Choroid plexus epithelial cell (primary cell): ENCODE measurements around the gene RBP3.

Source experiments
- DNase-seq: peaks from one replicate; pipeline ENCODE4 v3.0.0-alpha.2; 2010; ENCODE audit warnings: low read depth
- H3K4me3 ChIP-seq: 2 replicates; pipeline ENCODE4 v1.5.1; 2011; ENCODE audit warnings: low read depth, mild to moderate bottlenecking, control low read depth, low read length, moderate library complexity
- TF ChIP-seq, protein P1 (sequence below): conservative IDR thresholded peaks from 2 replicates; pipeline ENCODE4 v1.5.1; 2011; ENCODE audit warnings: low read depth, mild to moderate bottlenecking, control low read depth, inconsistent platforms, low read length, moderate library complexity

RBP3 gene

DNA sequence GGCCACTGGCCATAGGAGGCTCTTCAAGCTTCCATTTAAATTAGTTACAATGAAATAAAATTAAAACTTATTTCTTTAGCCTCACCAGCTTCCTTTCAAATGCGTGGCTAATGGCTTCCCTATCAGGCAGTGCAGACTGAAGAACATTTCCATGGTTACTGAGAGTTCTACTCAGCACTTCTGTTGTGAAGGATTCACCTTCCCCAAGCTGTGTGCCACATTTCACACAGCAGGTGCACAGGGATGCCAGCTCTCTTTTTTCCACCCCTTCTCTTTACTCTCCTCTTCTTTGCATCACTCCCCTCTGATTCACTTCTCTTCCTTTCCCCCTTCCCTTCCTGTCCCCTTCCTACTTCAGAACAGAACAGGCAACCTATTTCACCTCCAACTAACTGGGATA is 25.1 kb upstream of the RBP3 start:
- TF ChIP-seq, protein P1, sequence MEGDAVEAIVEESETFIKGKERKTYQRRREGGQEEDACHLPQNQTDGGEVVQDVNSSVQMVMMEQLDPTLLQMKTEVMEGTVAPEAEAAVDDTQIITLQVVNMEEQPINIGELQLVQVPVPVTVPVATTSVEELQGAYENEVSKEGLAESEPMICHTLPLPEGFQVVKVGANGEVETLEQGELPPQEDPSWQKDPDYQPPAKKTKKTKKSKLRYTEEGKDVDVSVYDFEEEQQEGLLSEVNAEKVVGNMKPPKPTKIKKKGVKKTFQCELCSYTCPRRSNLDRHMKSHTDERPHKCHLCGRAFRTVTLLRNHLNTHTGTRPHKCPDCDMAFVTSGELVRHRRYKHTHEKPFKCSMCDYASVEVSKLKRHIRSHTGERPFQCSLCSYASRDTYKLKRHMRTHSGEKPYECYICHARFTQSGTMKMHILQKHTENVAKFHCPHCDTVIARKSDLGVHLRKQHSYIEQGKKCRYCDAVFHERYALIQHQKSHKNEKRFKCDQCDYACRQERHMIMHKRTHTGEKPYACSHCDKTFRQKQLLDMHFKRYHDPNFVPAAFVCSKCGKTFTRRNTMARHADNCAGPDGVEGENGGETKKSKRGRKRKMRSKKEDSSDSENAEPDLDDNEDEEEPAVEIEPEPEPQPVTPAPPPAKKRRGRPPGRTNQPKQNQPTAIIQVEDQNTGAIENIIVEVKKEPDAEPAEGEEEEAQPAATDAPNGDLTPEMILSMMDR = no peak
- no peak overlapping the region for H3K4me3 ChIP-seq
- no peak for DNase-seq

DNA sequence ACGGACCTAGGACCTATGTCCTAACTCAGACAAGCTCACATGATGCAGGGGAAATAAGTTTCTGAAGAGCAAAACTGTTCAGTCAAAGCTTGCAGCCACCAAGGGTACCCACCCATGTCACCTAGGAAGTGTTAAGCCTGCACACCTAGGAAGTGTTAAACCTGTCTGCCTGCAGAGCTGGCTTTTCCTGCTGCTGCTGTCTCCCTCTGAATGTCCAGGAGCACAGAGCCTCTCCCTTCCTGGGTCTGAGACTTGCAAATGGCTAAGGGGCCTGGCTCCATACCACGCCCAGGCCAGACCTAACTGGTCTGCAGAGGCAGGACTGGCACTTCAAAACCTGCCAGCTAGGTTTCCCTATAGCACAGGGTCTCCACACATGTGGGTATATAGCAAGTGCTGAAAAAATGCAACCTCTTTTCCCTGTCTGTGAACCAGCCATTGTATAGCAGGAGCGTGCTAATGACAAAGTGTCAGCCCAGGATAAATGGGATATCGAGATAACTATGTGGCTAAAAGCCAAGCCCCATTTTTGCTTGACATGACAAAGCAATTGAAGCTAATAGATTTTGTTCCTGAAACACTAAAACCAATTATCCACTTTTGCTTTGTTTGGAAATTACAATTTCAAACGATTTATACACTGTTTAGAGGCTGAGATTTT is 24.4 kb upstream of the RBP3 start:
- TF ChIP-seq, protein P1 = no peak
- no peak overlapping the region for H3K4me3 ChIP-seq
- DNase-seq = no peak

DNA sequence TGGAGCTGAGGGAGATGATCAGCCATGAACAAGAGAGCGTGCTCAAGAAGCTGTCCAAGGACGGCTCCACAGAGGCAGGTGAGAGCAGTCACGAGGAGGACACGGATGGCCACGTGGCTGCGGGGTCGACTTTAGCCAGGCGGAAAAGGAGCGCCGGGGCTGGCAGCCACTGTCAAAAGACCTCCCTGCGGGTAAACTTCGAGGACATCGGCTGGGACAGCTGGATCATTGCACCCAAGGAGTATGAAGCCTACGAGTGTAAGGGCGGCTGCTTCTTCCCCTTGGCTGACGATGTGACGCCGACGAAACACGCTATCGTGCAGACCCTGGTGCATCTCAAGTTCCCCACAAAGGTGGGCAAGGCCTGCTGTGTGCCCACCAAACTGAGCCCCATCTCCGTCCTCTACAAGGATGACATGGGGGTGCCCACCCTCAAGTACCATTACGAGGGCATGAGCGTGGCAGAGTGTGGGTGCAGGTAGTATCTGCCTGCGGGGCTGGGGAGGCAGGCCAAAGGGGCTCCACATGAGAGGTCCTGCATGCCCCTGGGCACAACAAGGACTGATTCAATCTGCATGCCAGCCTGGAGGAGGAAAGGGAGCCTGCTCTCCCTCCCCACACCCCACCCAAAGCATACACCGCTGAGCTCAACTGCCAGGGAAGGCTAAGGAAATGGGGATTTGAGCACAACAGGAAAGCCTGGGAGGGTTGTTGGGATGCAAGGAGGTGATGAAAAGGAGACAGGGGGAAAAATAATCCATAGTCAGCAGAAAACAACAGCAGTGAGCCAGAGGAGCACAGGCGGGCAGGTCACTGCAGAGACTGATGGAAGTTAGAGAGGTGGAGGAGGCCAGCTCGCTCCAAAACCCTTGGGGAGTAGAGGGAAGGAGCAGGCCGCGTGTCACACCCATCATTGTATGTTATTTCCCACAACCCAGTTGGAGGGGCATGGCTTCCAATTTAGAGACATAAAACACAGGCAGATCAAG is 22.6 kb upstream of the RBP3 start:
- H3K4me3 ChIP-seq = no peak overlapping the region
- DNase-seq = no peak
- TF ChIP-seq, protein P1 = no peak

DNA sequence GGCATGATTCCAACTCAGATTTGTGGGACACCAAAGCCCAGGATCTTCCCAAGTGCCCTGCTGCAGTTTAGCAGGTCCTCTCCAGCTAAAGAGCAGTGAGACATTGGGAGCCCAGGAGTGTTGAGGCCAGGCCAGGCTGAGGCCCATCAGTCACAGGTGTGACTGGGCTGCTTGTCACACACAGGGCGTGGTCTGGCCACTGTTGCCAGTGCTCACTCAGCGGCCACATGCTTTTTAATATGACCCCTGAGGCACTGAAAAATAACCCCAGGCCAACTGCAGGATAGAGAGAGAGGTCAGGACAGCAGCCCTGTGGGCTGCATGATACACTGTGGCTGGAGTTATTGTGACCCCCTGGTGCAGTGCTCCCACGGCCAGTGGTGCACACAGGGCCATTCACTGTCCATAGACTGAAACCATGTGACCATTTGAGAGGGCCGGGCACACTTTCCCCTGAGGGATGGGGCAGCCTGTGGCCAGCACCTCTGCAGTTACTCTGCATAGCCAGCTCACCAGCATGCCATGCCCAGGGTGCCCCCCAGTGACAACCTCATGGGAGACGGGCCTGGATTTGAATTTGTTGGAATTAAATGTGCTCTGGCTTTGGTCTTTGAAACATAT is 21.7 kb upstream of the RBP3 start:
- no peak overlapping the region for H3K4me3 ChIP-seq
- TF ChIP-seq, protein P1 = no peak
- DNase-seq = no peak

DNA sequence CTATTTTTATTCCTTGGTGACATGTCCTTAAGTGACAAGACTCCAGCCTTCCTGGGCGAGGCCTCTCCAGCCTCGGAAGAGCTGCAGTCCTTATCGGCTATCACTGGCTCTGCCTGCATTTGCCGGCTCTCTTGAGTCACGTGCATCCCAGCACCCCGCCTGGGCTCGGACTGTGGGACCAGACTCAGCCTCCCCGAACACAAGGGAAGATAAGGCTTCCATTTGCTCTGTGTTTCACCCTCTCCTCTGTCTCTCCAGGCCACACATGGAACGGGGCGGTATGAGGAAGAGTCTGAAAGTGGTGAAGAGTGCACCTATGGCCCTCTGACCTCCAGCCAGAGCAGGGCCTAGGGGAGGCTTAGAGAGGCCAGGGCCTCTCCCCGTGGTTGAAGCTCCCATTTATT is 21.2 kb upstream of the RBP3 start:
- TF ChIP-seq, protein P1 = no peak
- H3K4me3 ChIP-seq = no peak overlapping the region
- no peak for DNase-seq

DNA sequence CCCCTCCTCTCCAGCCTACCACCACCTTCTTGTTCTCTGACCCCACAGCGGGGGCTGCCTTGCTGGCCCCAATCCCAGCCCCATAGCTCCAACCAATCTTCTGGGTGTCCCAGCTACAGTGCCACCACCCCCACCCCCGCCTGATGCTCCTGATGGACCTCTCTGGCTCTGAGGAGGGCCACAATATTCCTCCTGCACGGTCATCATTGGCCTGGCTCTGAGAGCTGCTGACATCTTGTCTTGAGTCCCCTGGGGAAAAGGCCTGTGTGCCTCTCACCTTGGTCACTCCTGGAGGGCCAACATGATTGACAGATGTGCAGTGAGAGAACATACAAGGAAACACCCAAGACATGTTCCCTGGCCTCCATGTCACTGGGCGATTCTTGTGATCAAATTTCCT is 18.3 kb upstream of the RBP3 start:
- DNase-seq = no peak
- H3K4me3 ChIP-seq = no peak overlapping the region
- TF ChIP-seq, protein P1 = no peak
